HepG2 (cell line): ENCODE results near the gene NFAT5. TPM values are rescaled to one million over a fixed set of nuclear protein-coding genes. Genes with fewer than 3 reads are reported as not detected.
A peak's percentile ranks its signal among the peaks of the same experiment; 100 is the strongest.

Experiments used
- E2F1 ChIP-seq: sonication (generic); formaldehyde crosslinking; IDR thresholded peaks from 2 replicates; pipeline ENCODE4 v1.5.0; 2020; ENCODE audit warnings: missing genetic modification reagents
- GATAD1 ChIP-seq: IDR thresholded peaks from 2 replicates; pipeline ENCODE4 v1.6.1; 2016; ENCODE audit warnings: missing genetic modification reagents, missing compliant biosample characterization
- HMG20A ChIP-seq: IDR thresholded peaks from 2 replicates; pipeline ENCODE4 v1.6.1; 2016; ENCODE audit warnings: borderline replicate concordance
- KAT7 ChIP-seq: IDR thresholded peaks from 2 replicates; pipeline ENCODE4 v1.6.1; 2018; ENCODE audit warnings: borderline replicate concordance, missing compliant biosample characterization
- NR2C2 ChIP-seq: sonication (generic); formaldehyde crosslinking; IDR thresholded peaks from 2 replicates; pipeline ENCODE4 v1.4.0; 2020; ENCODE audit warnings: missing genetic modification reagents, mild to moderate bottlenecking, moderate library complexity, borderline replicate concordance
- PHB2 ChIP-seq: fragments of 450-650 bp; IDR thresholded peaks from 2 replicates; pipeline ENCODE4 v1.6.1; 2018; ENCODE audit not compliant: partially characterized antibody
- SMYD3 ChIP-seq: sonication (generic); formaldehyde crosslinking; IDR thresholded peaks from 2 replicates; pipeline ENCODE4 v1.8.1; 2023; ENCODE audit warnings: mild to moderate bottlenecking, missing genetic modification reagents
- SNRNP70 ChIP-seq: fragments of 200-400 bp; formaldehyde crosslinking; IDR thresholded peaks from 2 replicates; pipeline ENCODE4 v1.6.1; 2017; ENCODE audit warnings: mild to moderate bottlenecking, low read depth, low read length, moderate library complexity
- SRSF1 ChIP-seq: fragments of 200-400 bp; formaldehyde crosslinking; optimal IDR thresholded peaks from 2 replicates; pipeline ENCODE3; 2017; ENCODE audit warnings: mild to moderate bottlenecking, low read depth, low read length, moderate library complexity
- THYN1 ChIP-seq: sonication (generic); formaldehyde crosslinking; IDR thresholded peaks from 2 replicates; pipeline ENCODE4 v1.8.1; 2023; ENCODE audit warnings: low read depth, mild to moderate bottlenecking, moderate library complexity, missing genetic modification reagents, borderline replicate concordance
- U2AF2 ChIP-seq: fragments of 200-400 bp; formaldehyde crosslinking; IDR thresholded peaks from 2 replicates; pipeline ENCODE4 v1.6.1; 2017; ENCODE audit warnings: low read depth, mild to moderate bottlenecking, low read length
- ZBTB21 ChIP-seq: sonication (generic); formaldehyde crosslinking; IDR thresholded peaks from 2 replicates; pipeline ENCODE4 v1.4.0; 2020; ENCODE audit warnings: missing genetic modification reagents
- ZNF317 ChIP-seq: sonication (generic); formaldehyde crosslinking; IDR thresholded peaks from 2 replicates; pipeline ENCODE4 v1.5.0; 2020; ENCODE audit warnings: mild to moderate bottlenecking, missing genetic modification reagents
- ZNF788 ChIP-seq: sonication (generic); formaldehyde crosslinking; IDR thresholded peaks from 2 replicates; pipeline ENCODE4 v1.5.0; 2020; ENCODE audit warnings: mild to moderate bottlenecking, missing genetic modification reagents, borderline replicate concordance
- polyA plus RNA-seq, 8 experiments: library from polyadenylated mRNA; depleted of rRNA in 3 of 8; stranded (reverse) in 7 of 8; unstranded in 1 of 8; fragments of >200 nt; fragmentation: Illumina TruSeq in 4 of 8; extraction: Trizol in 4 of 8; gene quantifications; 2 replicates each; pipeline versions ENCODE4 v1.2.1 to v1.2.3, GENCODE V29; 2011 to 2016; ENCODE audit warnings: low read depth in 4 of 8, missing spikeins in 1 of 8, mixed read lengths in 1 of 8; ENCODE audit not compliant: insufficient read depth in 1 of 8
- total RNA-seq, 5 experiments: library from RNA; depleted of rRNA; stranded (reverse); fragments of >200 nt; fragmentation: Illumina TruSeq; extraction: Trizol; gene quantifications; 2 replicates each; pipeline ENCODE4 v1.2.3, GENCODE V29; 2016; ENCODE audit warnings: low read depth in 1 of 5
- TF ChIP-seq, protein P1 (sequence below): sonication (generic); formaldehyde crosslinking; IDR thresholded peaks from 2 replicates; pipeline ENCODE4 v1.5.0; 2020; ENCODE audit warnings: mild to moderate bottlenecking, missing genetic modification reagents
- TF ChIP-seq, protein P2 (sequence below): sonication (generic); formaldehyde crosslinking; IDR thresholded peaks from 2 replicates; pipeline ENCODE4 v1.5.1; 2020; ENCODE audit warnings: mild to moderate bottlenecking, missing genetic modification reagents, borderline replicate concordance
- TF ChIP-seq, protein P3 (sequence below): sonication (generic); formaldehyde crosslinking; IDR thresholded peaks from 2 replicates; pipeline ENCODE4 v1.5.0; 2020; ENCODE audit warnings: missing genetic modification reagents, mild to moderate bottlenecking, borderline replicate concordance
- TF ChIP-seq, protein P4 (sequence below): sonication (generic); formaldehyde crosslinking; IDR thresholded peaks from 2 replicates; pipeline ENCODE4 v1.4.0; 2020; ENCODE audit warnings: missing genetic modification reagents, borderline replicate concordance

The NFAT5 gene
- total and polyA plus RNA-seq, 2 of the 13 experiments (the other 11 are each of a cell fraction or from before 2014, with no cell fraction given), result 20.5 to 54.3 TPM

DNA sequence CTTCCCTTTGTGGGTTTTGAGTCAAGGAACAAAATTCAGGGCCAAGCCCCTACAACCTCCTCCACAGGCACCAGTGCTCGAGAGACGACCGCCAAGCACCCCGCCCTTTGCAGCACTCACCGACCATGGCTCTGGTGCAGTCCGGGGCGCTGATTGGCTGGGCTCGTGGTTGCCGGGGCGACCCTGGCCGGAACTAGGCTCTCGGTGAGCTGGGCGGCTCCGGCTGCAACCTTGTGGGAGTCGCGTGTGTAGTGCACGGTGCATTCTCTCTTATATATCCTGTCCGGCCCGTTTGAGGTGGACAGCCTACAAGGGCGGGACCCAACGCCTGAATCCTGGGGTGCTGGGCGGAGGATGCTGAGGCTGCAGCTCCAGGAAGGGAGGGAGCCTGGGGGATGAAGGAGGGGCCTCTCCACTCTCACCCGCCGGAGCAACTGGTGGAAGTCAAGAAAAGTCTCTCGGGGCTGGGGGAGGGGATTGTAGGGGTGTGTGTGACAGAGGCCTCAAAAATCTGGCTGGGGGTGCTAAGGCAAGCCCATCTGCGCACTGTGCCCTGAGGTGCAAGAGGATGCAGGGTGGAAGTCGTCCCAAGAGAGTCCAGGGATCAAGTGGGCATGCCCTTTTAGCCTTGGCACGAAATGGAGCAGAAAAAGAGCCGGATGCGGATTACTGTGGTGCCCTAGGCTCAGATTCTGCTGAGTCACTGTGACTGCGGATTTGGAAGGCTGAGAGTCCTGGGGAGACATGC lies 160.7 kb downstream of the NFAT5 start, which contains the start of gene NQO1 (continued):
- peak; percentile 15; the same call in 1 of the 2 replicates for TF ChIP-seq KAT7
- TF ChIP-seq E2F1 (CRISPR knock-in tag), result no peak
- TF ChIP-seq ZNF788 (CRISPR knock-in tag), result no peak
- TF ChIP-seq, protein P1, sequence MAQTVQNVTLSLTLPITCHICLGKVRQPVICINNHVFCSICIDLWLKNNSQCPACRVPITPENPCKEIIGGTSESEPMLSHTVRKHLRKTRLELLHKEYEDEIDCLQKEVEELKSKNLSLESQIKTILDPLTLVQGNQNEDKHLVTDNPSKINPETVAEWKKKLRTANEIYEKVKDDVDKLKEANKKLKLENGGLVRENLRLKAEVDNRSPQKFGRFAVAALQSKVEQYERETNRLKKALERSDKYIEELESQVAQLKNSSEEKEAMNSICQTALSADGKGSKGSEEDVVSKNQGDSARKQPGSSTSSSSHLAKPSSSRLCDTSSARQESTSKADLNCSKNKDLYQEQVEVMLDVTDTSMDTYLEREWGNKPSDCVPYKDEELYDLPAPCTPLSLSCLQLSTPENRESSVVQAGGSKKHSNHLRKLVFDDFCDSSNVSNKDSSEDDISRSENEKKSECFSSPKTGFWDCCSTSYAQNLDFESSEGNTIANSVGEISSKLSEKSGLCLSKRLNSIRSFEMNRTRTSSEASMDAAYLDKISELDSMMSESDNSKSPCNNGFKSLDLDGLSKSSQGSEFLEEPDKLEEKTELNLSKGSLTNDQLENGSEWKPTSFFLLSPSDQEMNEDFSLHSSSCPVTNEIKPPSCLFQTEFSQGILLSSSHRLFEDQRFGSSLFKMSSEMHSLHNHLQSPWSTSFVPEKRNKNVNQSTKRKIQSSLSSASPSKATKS (CRISPR knock-in tag), result 0 out of 2 replicates have a peak, but pooled peaks have one; percentile 67
- no peak; the same call in 1 of the 2 replicates for TF ChIP-seq SMYD3 (CRISPR knock-in tag)
- TF ChIP-seq, protein P2, sequence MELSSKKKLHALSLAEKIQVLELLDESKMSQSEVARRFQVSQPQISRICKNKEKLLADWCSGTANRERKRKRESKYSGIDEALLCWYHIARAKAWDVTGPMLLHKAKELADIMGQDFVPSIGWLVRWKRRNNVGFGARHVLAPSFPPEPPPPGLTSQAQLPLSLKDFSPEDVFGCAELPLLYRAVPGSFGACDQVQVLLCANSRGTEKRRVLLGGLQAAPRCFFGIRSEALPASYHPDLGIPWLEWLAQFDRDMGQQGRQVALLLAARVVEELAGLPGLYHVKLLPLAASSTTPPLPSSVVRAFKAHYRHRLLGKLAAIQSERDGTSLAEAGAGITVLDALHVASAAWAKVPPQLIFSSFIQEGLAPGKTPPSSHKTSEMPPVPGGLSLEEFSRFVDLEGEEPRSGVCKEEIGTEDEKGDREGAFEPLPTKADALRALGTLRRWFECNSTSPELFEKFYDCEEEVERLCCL (CRISPR knock-in tag), result peak; percentile 25; the same call in 1 of the 2 replicates
- TF ChIP-seq U2AF2, result peak; percentile 98
- TF ChIP-seq GATAD1 (CRISPR knock-in tag), result no peak; the same call in none of the 2 replicates
- no peak for TF ChIP-seq ZBTB21 (CRISPR knock-in tag)
- TF ChIP-seq, protein P3, sequence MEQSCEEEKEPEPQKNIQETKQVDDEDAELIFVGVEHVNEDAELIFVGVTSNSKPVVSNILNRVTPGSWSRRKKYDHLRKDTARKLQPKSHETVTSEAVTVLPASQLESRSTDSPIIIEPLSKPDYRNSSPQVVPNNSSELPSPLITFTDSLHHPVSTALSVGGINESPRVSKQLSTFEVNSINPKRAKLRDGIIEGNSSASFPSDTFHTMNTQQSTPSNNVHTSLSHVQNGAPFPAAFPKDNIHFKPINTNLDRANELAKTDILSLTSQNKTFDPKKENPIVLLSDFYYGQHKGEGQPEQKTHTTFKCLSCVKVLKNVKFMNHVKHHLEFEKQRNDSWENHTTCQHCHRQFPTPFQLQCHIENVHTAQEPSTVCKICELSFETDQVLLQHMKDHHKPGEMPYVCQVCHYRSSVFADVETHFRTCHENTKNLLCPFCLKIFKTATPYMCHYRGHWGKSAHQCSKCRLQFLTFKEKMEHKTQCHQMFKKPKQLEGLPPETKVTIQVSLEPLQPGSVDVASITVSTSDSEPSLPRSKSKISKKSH (CRISPR knock-in tag), result 0 out of 2 replicates have a peak, but pooled peaks have one; percentile 64
- 0 out of 2 replicates have a peak, but pooled peaks have one; percentile 13 for TF ChIP-seq ZNF317 (CRISPR knock-in tag)
- no peak for TF ChIP-seq THYN1
- TF ChIP-seq SRSF1, result no peak
- TF ChIP-seq, protein P4, sequence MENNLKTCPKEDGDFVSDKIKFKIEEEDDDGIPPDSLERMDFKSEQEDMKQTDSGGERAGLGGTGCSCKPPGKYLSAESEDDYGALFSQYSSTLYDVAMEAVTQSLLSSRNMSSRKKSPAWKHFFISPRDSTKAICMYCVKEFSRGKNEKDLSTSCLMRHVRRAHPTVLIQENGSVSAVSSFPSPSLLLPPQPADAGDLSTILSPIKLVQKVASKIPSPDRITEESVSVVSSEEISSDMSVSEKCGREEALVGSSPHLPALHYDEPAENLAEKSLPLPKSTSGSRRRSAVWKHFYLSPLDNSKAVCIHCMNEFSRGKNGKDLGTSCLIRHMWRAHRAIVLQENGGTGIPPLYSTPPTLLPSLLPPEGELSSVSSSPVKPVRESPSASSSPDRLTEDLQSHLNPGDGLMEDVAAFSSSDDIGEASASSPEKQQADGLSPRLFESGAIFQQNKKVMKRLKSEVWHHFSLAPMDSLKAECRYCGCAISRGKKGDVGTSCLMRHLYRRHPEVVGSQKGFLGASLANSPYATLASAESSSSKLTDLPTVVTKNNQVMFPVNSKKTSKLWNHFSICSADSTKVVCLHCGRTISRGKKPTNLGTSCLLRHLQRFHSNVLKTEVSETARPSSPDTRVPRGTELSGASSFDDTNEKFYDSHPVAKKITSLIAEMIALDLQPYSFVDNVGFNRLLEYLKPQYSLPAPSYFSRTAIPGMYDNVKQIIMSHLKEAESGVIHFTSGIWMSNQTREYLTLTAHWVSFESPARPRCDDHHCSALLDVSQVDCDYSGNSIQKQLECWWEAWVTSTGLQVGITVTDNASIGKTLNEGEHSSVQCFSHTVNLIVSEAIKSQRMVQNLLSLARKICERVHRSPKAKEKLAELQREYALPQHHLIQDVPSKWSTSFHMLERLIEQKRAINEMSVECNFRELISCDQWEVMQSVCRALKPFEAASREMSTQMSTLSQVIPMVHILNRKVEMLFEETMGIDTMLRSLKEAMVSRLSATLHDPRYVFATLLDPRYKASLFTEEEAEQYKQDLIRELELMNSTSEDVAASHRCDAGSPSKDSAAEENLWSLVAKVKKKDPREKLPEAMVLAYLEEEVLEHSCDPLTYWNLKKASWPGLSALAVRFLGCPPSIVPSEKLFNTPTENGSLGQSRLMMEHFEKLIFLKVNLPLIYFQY (CRISPR knock-in tag), result peak; percentile 72
- TF ChIP-seq NR2C2 (CRISPR knock-in tag), result peak; percentile 28; the same call in 1 of the 2 replicates
- TF ChIP-seq SNRNP70, result no peak
- TF ChIP-seq HMG20A (CRISPR knock-in tag), result no peak
- no peak for TF ChIP-seq PHB2
